ENCODE measurements around the gene TBC1D20. TPM values are rescaled to one million over a fixed set of nuclear protein-coding genes. Genes with fewer than 3 reads are reported as not detected.

TBC1D20 gene
- total RNA-seq, 2 experiments from 2014 or later: 15.7 to 16.1 TPM

DNA sequence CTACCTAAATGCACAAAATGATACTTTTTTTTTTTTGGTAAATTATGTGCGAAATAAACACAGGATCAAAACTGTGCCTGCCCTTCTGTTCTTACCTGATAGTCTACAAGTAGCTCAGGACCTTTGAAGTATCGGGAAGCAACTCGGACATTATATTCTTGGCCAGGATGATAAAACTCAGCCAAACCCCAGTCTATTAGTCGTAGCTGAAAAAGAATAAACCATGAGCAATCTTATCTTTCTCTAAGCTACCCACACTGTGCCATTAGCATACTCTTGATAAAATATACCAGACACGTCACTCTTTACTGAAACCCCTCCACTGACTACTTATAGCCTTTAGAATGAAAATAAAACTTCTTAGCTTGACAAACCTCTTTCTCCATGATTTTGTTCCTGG, 29.8 kb upstream of the TBC1D20 start:
- Mint-ChIP-seq H3K27ac (no peak overlapping the region), H3K4me3 (no peak overlapping the region), H3K27me3 (no peaks in the 10 kb centered on the region), H3K36me3 (ENCODE audit: low read depth) (peaks cover 91% of the 10 kb centered on the region), H3K9me3 (no peaks in the 10 kb centered on the region), H3K4me1 (ENCODE audit: low read depth) (no peaks in the 10 kb centered on the region)
- Histone ChIP-seq H3K36me3 (ENCODE audit: insufficient read depth, low read length) (peaks cover 73% of the 10 kb centered on the region), H3K27me3 (ENCODE audit: control insufficient read depth in 1 of 2, insufficient read depth in 2 of 2, low read length in 2 of 2) (no peaks in the 10 kb centered on the region), H3K27ac (ENCODE audit: low read depth in 1 of 2, low read length in 2 of 2) (no peak overlapping the region), H3K9me3 (ENCODE audit: control insufficient read depth in 1 of 2, insufficient read depth in 1 of 2, low read length in 2 of 2) (no peaks in the 10 kb centered on the region), H3K4me1 (ENCODE audit: insufficient read depth, low read length) (no peaks in the 10 kb centered on the region), H3K4me3 (ENCODE audit: low read length) (no peak overlapping the region)
- no peak for ATAC-seq (ENCODE audit: poor library complexity)
- no peak for DNase-seq
- intact Hi-C loops (cut with DNase I, micrococcal nuclease): no loop called here
- no peak for TF ChIP-seq CTCF (IDR thresholded peaks at IDR 0.05)
- POLR2A ChIA-PET: no interaction called here
- CTCF ChIA-PET: interaction anchor here (1.3 kb wide), 1 partner anchor 17 kb away, joined by 3 read pairs; no protein-coding TSS in a partner anchor

DNA sequence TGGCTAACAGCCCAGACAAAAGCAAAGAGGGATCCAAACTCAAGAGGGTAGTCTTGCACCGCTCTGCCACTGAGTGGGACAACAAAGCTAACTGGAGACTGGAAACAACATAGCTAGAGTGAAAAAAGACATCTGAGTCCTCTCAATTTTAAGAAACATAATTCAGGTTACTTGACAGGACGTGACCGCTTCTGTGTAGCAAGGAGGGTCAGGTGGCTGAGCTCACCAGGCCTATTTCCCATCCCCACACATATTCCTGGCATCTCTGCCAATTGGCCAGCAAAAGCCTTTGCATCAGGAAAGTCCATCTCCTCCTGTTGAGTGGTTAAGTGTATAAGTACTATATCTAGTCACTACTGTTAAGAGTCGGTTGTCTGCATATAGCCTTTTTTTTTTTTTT, 25.3 kb upstream of the TBC1D20 start:
- no peaks in the 10 kb centered on the region for H3K9me3 Mint-ChIP-seq
- no peak overlapping the region for H3K27ac ChIP-seq (ENCODE audit: low read depth in 1 of 2, low read length in 2 of 2)
- no peaks in the 10 kb centered on the region for H3K27me3 Mint-ChIP-seq
- no peaks in the 10 kb centered on the region for H3K4me1 Mint-ChIP-seq (ENCODE audit: low read depth)
- H3K27me3 ChIP-seq (ENCODE audit: control insufficient read depth in 1 of 2, insufficient read depth in 2 of 2, low read length in 2 of 2): no peaks in the 10 kb centered on the region
- intact Hi-C loops (cut with DNase I, micrococcal nuclease): no loop called here
- DNase-seq (no peak), ATAC-seq (ENCODE audit: poor library complexity) (no peak)
- no peak overlapping the region for H3K4me3 Mint-ChIP-seq
- ChIA-PET POLR2A (no interaction called here), CTCF (no interaction called here)
- no peak overlapping the region for H3K4me3 ChIP-seq (ENCODE audit: low read length)
- H3K27ac Mint-ChIP-seq: no peak overlapping the region
- peaks cover 91% of the 10 kb centered on the region for H3K36me3 Mint-ChIP-seq (ENCODE audit: low read depth)
- peaks cover 79% of the 10 kb centered on the region for H3K36me3 ChIP-seq (ENCODE audit: insufficient read depth, low read length)
- peaks cover 0 to 3% of the 10 kb centered on the region in 2 experiments for H3K9me3 ChIP-seq (ENCODE audit: control insufficient read depth in 1 of 2, insufficient read depth in 1 of 2, low read length in 2 of 2)
- no peaks in the 10 kb centered on the region for H3K4me1 ChIP-seq (ENCODE audit: insufficient read depth, low read length)
- no peak for TF ChIP-seq CTCF (IDR thresholded peaks at IDR 0.05)

- H3K27me3 ChIP-seq (ENCODE audit: control insufficient read depth in 1 of 2, insufficient read depth in 2 of 2, low read length in 2 of 2): no peaks in the 10 kb centered on the region
- peaks cover 78% of the 10 kb centered on the region for H3K36me3 Mint-ChIP-seq (ENCODE audit: low read depth)
Observed at GRCh38 chr20:483815-484644, 21.7 kb upstream of the TBC1D20 start.

More at GRCh38 chr20:483815-484644, 21.7 kb upstream of the TBC1D20 start:
- H3K4me1 Mint-ChIP-seq (ENCODE audit: low read depth): peaks cover 24% of the 10 kb centered on the region
- peaks cover 8% of the 10 kb centered on the region for H3K4me1 ChIP-seq (ENCODE audit: insufficient read depth, low read length)
- no peaks in the 10 kb centered on the region for H3K27me3 Mint-ChIP-seq
- peaks cover 56% of the 10 kb centered on the region for H3K36me3 ChIP-seq (ENCODE audit: insufficient read depth, low read length)
- H3K9me3 Mint-ChIP-seq: no peaks in the 10 kb centered on the region
- no peak overlapping the region for H3K27ac ChIP-seq (ENCODE audit: low read depth in 1 of 2, low read length in 2 of 2)
- no peak overlapping the region for H3K4me3 Mint-ChIP-seq
- H3K9me3 ChIP-seq (ENCODE audit: control insufficient read depth in 1 of 2, insufficient read depth in 1 of 2, low read length in 2 of 2): peaks cover 0 to 3% of the 10 kb centered on the region in 2 experiments
- ChIA-PET CTCF (interaction anchor here (1.0 kb wide), 1 partner anchor 22 kb away, joined by 3 read pairs; the partner anchor contains the start of gene TBC1D20), POLR2A (no interaction called here)
- H3K27ac Mint-ChIP-seq: no peak overlapping the region
- ATAC-seq (ENCODE audit: poor library complexity) (no peak), DNase-seq (peak in 1 of 14 experiments; percentile 11)
- no peak overlapping the region for H3K4me3 ChIP-seq (ENCODE audit: low read length)
- intact Hi-C loops (cut with DNase I, micrococcal nuclease): no loop called here
- no peak for TF ChIP-seq CTCF (IDR thresholded peaks at IDR 0.05)

Measured in CD4-positive, alpha-beta T cell (primary cell).